HepG2 (cell line): ENCODE data around the gene SLC23A2. TPM values are rescaled to one million over a fixed set of nuclear protein-coding genes. Genes with fewer than 3 reads are reported as not detected.

ENCODE experiments used
- ARNTL ChIP-seq: sonication (generic); formaldehyde crosslinking; IDR thresholded peaks from 2 replicates; pipeline ENCODE4 v1.4.0; 2020; ENCODE audit warnings: mild to moderate bottlenecking, missing genetic modification reagents
- ATAD3A ChIP-seq: sonication (generic); formaldehyde crosslinking; IDR thresholded peaks from 2 replicates; pipeline ENCODE4 v1.4.0; 2020; ENCODE audit warnings: missing genetic modification reagents
- CHD4 ChIP-seq: fragments of 200-600 bp; sonication (generic); IDR thresholded peaks from 2 replicates; pipeline ENCODE4 v1.7.0; 2017; ENCODE audit warnings: mild to moderate bottlenecking, low read length, borderline replicate concordance
- HNRNPL ChIP-seq: fragments of 200-400 bp; formaldehyde crosslinking; IDR thresholded peaks from 2 replicates; pipeline ENCODE4 v1.6.1; 2017; ENCODE audit warnings: mild to moderate bottlenecking, low read depth, low read length
- KDM5A ChIP-seq: fragments of 200-600 bp; sonication (generic); IDR thresholded peaks from 2 replicates; pipeline ENCODE4 v1.7.0; 2018; ENCODE audit warnings: antibody characterized with exemption, mild to moderate bottlenecking, low read length, borderline replicate concordance
- NFE2L2 ChIP-seq: fragments of 150-350 bp; IDR thresholded peaks from 2 replicates; pipeline ENCODE4 v1.6.1; 2014; ENCODE audit warnings: low read length
- TCF12 ChIP-seq, 2 experiments: fragments of 450-650 bp in 1 of 2; sonication (generic) in 1 of 2; formaldehyde crosslinking in 1 of 2; IDR thresholded peaks; 2 replicates each; pipeline versions ENCODE4 v1.6.1 to v1.8.0; 2017 to 2022; ENCODE audit warnings: antibody characterized with exemption in 1 of 2, mild to moderate bottlenecking in 1 of 2, missing genetic modification reagents in 1 of 2, moderate library complexity in 1 of 2
- TRIM24 ChIP-seq: sonication (generic); formaldehyde crosslinking; IDR thresholded peaks from 2 replicates; pipeline ENCODE4 v1.8.0; 2022; ENCODE audit warnings: mild to moderate bottlenecking, missing genetic modification reagents
- ZNF205 ChIP-seq: IDR thresholded peaks from 2 replicates; pipeline ENCODE4 v1.6.1; 2018; ENCODE audit warnings: missing biosample characterization, missing genetic modification reagents
- ZNF34 ChIP-seq: sonication (generic); formaldehyde crosslinking; IDR thresholded peaks from 2 replicates; pipeline ENCODE4 v1.4.0; 2020; ENCODE audit warnings: mild to moderate bottlenecking, missing genetic modification reagents, borderline replicate concordance
- ZNF576 ChIP-seq: sonication (generic); formaldehyde crosslinking; IDR thresholded peaks from 2 replicates; pipeline ENCODE4 v1.4.0; 2020; ENCODE audit warnings: mild to moderate bottlenecking, missing genetic modification reagents
- ZNF713 ChIP-seq: sonication (generic); formaldehyde crosslinking; IDR thresholded peaks from 2 replicates; pipeline ENCODE4 v1.4.0; 2020; ENCODE audit warnings: mild to moderate bottlenecking, missing genetic modification reagents
- ZNF839 ChIP-seq: sonication (generic); formaldehyde crosslinking; IDR thresholded peaks from 2 replicates; pipeline ENCODE4 v1.4.0; 2020; ENCODE audit warnings: missing genetic modification reagents, mild to moderate bottlenecking, borderline replicate concordance
- polyA plus RNA-seq, 8 experiments: library from polyadenylated mRNA; depleted of rRNA in 3 of 8; stranded (reverse) in 7 of 8; unstranded in 1 of 8; fragments of >200 nt; fragmentation: Illumina TruSeq in 4 of 8; extraction: Trizol in 4 of 8; gene quantifications; 2 replicates each; pipeline versions ENCODE4 v1.2.1 to v1.2.3, GENCODE V29; 2011 to 2016; ENCODE audit warnings: low read depth in 4 of 8, missing spikeins in 1 of 8, mixed read lengths in 1 of 8; ENCODE audit not compliant: insufficient read depth in 1 of 8
- total RNA-seq, 5 experiments: library from RNA; depleted of rRNA; stranded (reverse); fragments of >200 nt; fragmentation: Illumina TruSeq; extraction: Trizol; gene quantifications; 2 replicates each; pipeline ENCODE4 v1.2.3, GENCODE V29; 2016; ENCODE audit warnings: low read depth in 1 of 5
- TF ChIP-seq, protein P1 (sequence below): sonication (generic); formaldehyde crosslinking; IDR thresholded peaks from 2 replicates; pipeline ENCODE4 v1.5.0; 2020; ENCODE audit warnings: missing genetic modification reagents
- TF ChIP-seq, protein P2 (sequence below): sonication (generic); formaldehyde crosslinking; IDR thresholded peaks from 2 replicates; pipeline ENCODE4 v1.5.1; 2020; ENCODE audit warnings: missing genetic modification reagents, mild to moderate bottlenecking, borderline replicate concordance
- TF ChIP-seq, protein P3 (sequence below): sonication (generic); formaldehyde crosslinking; IDR thresholded peaks from 2 replicates; pipeline ENCODE4 v1.4.0; 2020; ENCODE audit warnings: mild to moderate bottlenecking, missing genetic modification reagents, borderline replicate concordance
- TF ChIP-seq, protein P4 (sequence below): sonication (generic); formaldehyde crosslinking; conservative IDR thresholded peaks from 2 replicates; pipeline ENCODE4 v1.8.0; 2022; ENCODE audit warnings: low read depth, missing genetic modification reagents

The SLC23A2 gene
- total and polyA plus RNA-seq, 2 of the 13 experiments (the other 11 are each of a cell fraction or from before 2014, with no cell fraction given): 42.2 to 51.2 TPM

DNA sequence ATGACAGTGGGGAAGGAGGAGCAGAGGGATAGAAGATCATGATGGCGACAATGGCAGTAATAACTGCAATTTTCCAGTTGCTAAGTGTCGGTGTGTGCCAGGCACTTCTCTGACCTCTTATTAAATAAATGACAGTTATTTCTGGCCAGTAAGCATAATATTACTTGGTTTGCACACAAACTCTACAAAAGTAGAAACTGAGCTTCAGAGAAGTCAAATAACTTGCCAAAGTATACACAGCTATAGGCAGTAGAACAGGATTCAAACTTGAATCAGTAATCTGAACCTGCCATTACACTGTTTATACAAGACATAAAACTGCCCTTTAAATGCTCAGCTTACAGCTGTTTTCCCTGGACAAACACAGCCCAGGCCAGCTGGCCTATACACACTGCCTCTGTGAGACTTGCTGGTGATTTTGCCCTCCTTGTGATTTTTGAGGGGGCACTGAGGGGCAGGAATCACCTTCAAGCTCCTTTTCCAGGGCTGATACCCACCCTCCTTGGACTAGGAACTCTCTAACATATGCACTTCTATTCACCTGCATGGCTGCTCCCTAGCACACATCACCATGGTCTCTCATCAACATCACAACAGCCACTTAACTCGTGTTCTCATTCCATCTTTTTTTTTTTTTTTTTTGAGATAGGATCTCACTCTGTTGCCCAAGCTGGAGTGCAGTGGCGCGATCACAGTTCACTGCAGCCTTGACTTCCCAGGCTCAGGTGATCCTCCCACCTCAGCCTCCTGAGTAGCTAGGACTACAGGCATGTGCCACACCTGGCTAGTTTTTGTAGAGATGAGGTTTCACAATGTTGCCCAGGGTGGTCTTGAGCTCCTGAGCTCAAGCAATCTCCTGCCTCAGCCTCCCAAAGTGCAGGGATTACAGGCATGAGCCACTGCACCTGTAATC is 63.6 kb downstream of the SLC23A2 start (continued):
- TF ChIP-seq, protein P1, sequence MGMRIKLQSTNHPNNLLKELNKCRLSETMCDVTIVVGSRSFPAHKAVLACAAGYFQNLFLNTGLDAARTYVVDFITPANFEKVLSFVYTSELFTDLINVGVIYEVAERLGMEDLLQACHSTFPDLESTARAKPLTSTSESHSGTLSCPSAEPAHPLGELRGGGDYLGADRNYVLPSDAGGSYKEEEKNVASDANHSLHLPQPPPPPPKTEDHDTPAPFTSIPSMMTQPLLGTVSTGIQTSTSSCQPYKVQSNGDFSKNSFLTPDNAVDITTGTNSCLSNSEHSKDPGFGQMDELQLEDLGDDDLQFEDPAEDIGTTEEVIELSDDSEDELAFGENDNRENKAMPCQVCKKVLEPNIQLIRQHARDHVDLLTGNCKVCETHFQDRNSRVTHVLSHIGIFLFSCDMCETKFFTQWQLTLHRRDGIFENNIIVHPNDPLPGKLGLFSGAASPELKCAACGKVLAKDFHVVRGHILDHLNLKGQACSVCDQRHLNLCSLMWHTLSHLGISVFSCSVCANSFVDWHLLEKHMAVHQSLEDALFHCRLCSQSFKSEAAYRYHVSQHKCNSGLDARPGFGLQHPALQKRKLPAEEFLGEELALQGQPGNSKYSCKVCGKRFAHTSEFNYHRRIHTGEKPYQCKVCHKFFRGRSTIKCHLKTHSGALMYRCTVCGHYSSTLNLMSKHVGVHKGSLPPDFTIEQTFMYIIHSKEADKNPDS (CRISPR knock-in tag): no peak
- TF ChIP-seq ZNF205 (CRISPR knock-in tag) (no peak), KDM5A (no peak), ARNTL (CRISPR knock-in tag) (no peak), TCF12 (IDR thresholded peaks at IDR 0.05) (no peak), TCF12 (CRISPR knock-in tag; IDR thresholded peaks at IDR 0.05) (no peak), ZNF839 (CRISPR knock-in tag) (no peak), ATAD3A (CRISPR knock-in tag) (no peak), CHD4 (no peak), NFE2L2 (no peak), HNRNPL (no peak), ZNF34 (CRISPR knock-in tag) (no peak), TRIM24 (CRISPR knock-in tag) (no peak), ZNF713 (0 out of 2 replicates have a peak, but pooled peaks have one; percentile 26), ZNF576 (CRISPR knock-in tag) (no peak)
- TF ChIP-seq, protein P2, sequence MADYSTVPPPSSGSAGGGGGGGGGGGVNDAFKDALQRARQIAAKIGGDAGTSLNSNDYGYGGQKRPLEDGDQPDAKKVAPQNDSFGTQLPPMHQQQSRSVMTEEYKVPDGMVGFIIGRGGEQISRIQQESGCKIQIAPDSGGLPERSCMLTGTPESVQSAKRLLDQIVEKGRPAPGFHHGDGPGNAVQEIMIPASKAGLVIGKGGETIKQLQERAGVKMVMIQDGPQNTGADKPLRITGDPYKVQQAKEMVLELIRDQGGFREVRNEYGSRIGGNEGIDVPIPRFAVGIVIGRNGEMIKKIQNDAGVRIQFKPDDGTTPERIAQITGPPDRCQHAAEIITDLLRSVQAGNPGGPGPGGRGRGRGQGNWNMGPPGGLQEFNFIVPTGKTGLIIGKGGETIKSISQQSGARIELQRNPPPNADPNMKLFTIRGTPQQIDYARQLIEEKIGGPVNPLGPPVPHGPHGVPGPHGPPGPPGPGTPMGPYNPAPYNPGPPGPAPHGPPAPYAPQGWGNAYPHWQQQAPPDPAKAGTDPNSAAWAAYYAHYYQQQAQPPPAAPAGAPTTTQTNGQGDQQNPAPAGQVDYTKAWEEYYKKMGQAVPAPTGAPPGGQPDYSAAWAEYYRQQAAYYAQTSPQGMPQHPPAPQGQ (CRISPR knock-in tag): no peak; the same call in 1 of the 2 replicates
- TF ChIP-seq, protein P3, sequence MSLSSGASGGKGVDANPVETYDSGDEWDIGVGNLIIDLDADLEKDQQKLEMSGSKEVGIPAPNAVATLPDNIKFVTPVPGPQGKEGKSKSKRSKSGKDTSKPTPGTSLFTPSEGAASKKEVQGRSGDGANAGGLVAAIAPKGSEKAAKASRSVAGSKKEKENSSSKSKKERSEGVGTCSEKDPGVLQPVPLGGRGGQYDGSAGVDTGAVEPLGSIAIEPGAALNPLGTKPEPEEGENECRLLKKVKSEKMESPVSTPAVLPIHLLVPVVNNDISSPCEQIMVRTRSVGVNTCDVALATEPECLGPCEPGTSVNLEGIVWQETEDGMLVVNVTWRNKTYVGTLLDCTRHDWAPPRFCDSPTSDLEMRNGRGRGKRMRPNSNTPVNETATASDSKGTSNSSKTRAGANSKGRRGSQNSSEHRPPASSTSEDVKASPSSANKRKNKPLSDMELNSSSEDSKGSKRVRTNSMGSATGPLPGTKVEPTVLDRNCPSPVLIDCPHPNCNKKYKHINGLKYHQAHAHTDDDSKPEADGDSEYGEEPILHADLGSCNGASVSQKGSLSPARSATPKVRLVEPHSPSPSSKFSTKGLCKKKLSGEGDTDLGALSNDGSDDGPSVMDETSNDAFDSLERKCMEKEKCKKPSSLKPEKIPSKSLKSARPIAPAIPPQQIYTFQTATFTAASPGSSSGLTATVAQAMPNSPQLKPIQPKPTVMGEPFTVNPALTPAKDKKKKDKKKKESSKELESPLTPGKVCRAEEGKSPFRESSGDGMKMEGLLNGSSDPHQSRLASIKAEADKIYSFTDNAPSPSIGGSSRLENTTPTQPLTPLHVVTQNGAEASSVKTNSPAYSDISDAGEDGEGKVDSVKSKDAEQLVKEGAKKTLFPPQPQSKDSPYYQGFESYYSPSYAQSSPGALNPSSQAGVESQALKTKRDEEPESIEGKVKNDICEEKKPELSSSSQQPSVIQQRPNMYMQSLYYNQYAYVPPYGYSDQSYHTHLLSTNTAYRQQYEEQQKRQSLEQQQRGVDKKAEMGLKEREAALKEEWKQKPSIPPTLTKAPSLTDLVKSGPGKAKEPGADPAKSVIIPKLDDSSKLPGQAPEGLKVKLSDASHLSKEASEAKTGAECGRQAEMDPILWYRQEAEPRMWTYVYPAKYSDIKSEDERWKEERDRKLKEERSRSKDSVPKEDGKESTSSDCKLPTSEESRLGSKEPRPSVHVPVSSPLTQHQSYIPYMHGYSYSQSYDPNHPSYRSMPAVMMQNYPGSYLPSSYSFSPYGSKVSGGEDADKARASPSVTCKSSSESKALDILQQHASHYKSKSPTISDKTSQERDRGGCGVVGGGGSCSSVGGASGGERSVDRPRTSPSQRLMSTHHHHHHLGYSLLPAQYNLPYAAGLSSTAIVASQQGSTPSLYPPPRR: peak; percentile 44; the same call in 1 of the 2 replicates
- TF ChIP-seq, protein P4, sequence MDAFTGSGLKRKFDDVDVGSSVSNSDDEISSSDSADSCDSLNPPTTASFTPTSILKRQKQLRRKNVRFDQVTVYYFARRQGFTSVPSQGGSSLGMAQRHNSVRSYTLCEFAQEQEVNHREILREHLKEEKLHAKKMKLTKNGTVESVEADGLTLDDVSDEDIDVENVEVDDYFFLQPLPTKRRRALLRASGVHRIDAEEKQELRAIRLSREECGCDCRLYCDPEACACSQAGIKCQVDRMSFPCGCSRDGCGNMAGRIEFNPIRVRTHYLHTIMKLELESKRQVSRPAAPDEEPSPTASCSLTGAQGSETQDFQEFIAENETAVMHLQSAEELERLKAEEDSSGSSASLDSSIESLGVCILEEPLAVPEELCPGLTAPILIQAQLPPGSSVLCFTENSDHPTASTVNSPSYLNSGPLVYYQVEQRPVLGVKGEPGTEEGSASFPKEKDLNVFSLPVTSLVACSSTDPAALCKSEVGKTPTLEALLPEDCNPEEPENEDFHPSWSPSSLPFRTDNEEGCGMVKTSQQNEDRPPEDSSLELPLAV (CRISPR knock-in tag): no peak
